Measurements from ENCODE around the gene IGF1R.

DNA sequence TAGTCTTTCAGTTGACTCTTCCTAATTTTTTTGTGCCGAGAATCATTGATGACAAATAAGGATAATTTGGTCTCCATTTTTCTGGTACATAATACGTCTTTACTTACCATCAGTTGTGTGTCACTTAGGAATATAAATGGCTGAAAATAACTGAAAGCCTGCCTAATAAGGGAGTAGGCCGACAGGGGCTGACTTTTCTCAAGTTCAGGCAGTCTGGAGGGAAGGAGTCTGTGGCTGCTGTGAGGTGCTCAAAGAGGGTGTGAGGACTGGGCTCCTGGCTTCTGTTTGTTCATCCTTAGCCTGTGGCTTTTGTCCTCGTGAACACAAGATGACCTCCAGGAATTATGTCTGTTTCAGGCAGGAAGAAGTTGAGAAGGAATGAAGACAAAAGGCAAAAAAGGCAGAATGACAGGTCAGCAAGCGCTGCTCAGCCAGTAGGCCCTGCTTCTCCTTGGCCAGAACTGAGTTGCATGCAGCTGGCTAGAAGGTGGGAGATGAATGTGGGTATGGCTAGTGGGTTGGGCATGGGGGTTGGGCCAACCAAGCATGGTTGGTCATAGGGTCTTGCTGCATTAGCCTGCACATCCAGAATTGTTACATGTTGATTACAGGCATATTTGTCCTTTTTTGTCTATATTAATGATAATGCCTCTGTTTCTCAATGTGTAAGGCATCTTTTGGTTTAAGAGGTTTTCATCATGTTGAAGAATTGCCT lies 29.2 kb downstream of the IGF1R start:
- TF ChIP-seq, protein P1, sequence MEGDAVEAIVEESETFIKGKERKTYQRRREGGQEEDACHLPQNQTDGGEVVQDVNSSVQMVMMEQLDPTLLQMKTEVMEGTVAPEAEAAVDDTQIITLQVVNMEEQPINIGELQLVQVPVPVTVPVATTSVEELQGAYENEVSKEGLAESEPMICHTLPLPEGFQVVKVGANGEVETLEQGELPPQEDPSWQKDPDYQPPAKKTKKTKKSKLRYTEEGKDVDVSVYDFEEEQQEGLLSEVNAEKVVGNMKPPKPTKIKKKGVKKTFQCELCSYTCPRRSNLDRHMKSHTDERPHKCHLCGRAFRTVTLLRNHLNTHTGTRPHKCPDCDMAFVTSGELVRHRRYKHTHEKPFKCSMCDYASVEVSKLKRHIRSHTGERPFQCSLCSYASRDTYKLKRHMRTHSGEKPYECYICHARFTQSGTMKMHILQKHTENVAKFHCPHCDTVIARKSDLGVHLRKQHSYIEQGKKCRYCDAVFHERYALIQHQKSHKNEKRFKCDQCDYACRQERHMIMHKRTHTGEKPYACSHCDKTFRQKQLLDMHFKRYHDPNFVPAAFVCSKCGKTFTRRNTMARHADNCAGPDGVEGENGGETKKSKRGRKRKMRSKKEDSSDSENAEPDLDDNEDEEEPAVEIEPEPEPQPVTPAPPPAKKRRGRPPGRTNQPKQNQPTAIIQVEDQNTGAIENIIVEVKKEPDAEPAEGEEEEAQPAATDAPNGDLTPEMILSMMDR (IDR thresholded peaks at IDR 0.05): no peak
- no peak for TF ChIP-seq EP300 (IDR thresholded peaks at IDR 0.05)
